ENCODE data around the gene BNIP3.

Gene BNIP3

GRCh38 chr10:132006966-132007365, 25.2 kb upstream of the BNIP3 start:
- no peak overlapping the region for H3K27ac Mint-ChIP-seq
- H3K27me3 Mint-ChIP-seq (ENCODE audit: low read depth) = peaks cover 42% of the 10 kb centered on the region
- no peaks in the 10 kb centered on the region for H3K36me3 Mint-ChIP-seq (ENCODE audit: low read depth)
- no peaks in the 10 kb centered on the region for H3K9me3 Mint-ChIP-seq
- no peak overlapping the region for H3K4me3 Mint-ChIP-seq
- no peaks in the 10 kb centered on the region for H3K4me1 Mint-ChIP-seq
- no peak for TF ChIP-seq CTCF (IDR thresholded peaks at IDR 0.05; ENCODE audit: unreplicated experiment in 3 of 3)

- no peaks in the 10 kb centered on the region for H3K4me1 Mint-ChIP-seq
- peaks cover 37% of the 10 kb centered on the region for H3K27me3 Mint-ChIP-seq (ENCODE audit: low read depth)
- no peaks in the 10 kb centered on the region for H3K36me3 Mint-ChIP-seq (ENCODE audit: low read depth)
- no peak for TF ChIP-seq CTCF (IDR thresholded peaks at IDR 0.05; ENCODE audit: unreplicated experiment in 3 of 3)
- H3K27ac Mint-ChIP-seq = no peak overlapping the region
- no peak overlapping the region for H3K4me3 Mint-ChIP-seq
- no peaks in the 10 kb centered on the region for H3K9me3 Mint-ChIP-seq
Observed at GRCh38 chr10:132005147-132005546, 23.4 kb upstream of the BNIP3 start.

GRCh38 chr10:132004052-132004451, 22.3 kb upstream of the BNIP3 start:
- Mint-ChIP-seq H3K27me3 (ENCODE audit: low read depth) (peaks cover 35% of the 10 kb centered on the region), H3K27ac (no peak overlapping the region), H3K4me3 (no peak overlapping the region), H3K9me3 (no peaks in the 10 kb centered on the region), H3K4me1 (no peaks in the 10 kb centered on the region), H3K36me3 (ENCODE audit: low read depth) (no peaks in the 10 kb centered on the region)
- no peak for TF ChIP-seq CTCF (IDR thresholded peaks at IDR 0.05; ENCODE audit: unreplicated experiment in 3 of 3)

- H3K4me1 Mint-ChIP-seq = no peaks in the 10 kb centered on the region
- no peaks in the 10 kb centered on the region for H3K36me3 Mint-ChIP-seq (ENCODE audit: low read depth)
- no peak overlapping the region for H3K27ac Mint-ChIP-seq
- H3K9me3 Mint-ChIP-seq = no peaks in the 10 kb centered on the region
- no peak for TF ChIP-seq CTCF (IDR thresholded peaks at IDR 0.05; ENCODE audit: unreplicated experiment in 3 of 3)
- no peak overlapping the region for H3K4me3 Mint-ChIP-seq
- H3K27me3 Mint-ChIP-seq (ENCODE audit: low read depth) = peaks cover 28% of the 10 kb centered on the region
Observed at GRCh38 chr10:132003282-132003924, 21.7 kb upstream of the BNIP3 start.

- H3K27me3 Mint-ChIP-seq (ENCODE audit: low read depth) = peaks cover 33% of the 10 kb centered on the region
- no peak overlapping the region for H3K27ac Mint-ChIP-seq
- H3K4me1 Mint-ChIP-seq = peaks cover 13% of the 10 kb centered on the region
- no peak overlapping the region for H3K4me3 Mint-ChIP-seq
- H3K9me3 Mint-ChIP-seq = no peaks in the 10 kb centered on the region
- no peak for TF ChIP-seq CTCF (IDR thresholded peaks at IDR 0.05; ENCODE audit: unreplicated experiment in 3 of 3)
- no peaks in the 10 kb centered on the region for H3K36me3 Mint-ChIP-seq (ENCODE audit: low read depth)
Observed at GRCh38 chr10:132002004-132002403, 20.3 kb upstream of the BNIP3 start.

GRCh38 chr10:132001238-132001972, 19.7 kb upstream of the BNIP3 start:
- H3K9me3 Mint-ChIP-seq = no peaks in the 10 kb centered on the region
- peaks cover 33% of the 10 kb centered on the region for H3K27me3 Mint-ChIP-seq (ENCODE audit: low read depth)
- no peaks in the 10 kb centered on the region for H3K36me3 Mint-ChIP-seq (ENCODE audit: low read depth)
- H3K27ac Mint-ChIP-seq = no peak overlapping the region
- H3K4me1 Mint-ChIP-seq = peaks cover 18% of the 10 kb centered on the region
- H3K4me3 Mint-ChIP-seq = no peak overlapping the region
- no peak for TF ChIP-seq CTCF (IDR thresholded peaks at IDR 0.05; ENCODE audit: unreplicated experiment in 3 of 3)
